Nasal cavity respiratory epithelium epithelial cell of viscerocranial mucosa (primary cell): Measurements from ENCODE around the gene SHCBP1L. TPM values are rescaled to one million over a fixed set of nuclear protein-coding genes. Genes with fewer than 3 reads are reported as not detected.

Experiments
- total RNA-seq: library from RNA; depleted of rRNA; stranded (reverse); fragments of >200 nt; gene quantifications from 2 replicates; pipeline ENCODE4 v1.2.3, GENCODE V29; 2014

Gene SHCBP1L
- total RNA-seq = not detected in 2 replicates

GRCh38 chr1:182952677-182953444, at the start of gene SHCBP1L:
Gene SHCBP1L, minus strand, starts transcription at chr1:182953166. Its CDS starts 33 bp downstream, at chr1:182953133.

Other genes with a start within 250 kb of the SHCBP1L start
- 3.8 and 19.7 TPM in 2 replicates for gene NPL, start 163.4 kb downstream of the SHCBP1L start, total RNA-seq
- 84.4 and 142 TPM in 2 replicates for gene DHX9, start 113.8 kb downstream of the SHCBP1L start, total RNA-seq
- gene LAMC1, start 70.3 kb upstream of the SHCBP1L start, total RNA-seq = 233 and 290 TPM in 2 replicates
- gene LAMC2, start 233.1 kb upstream of the SHCBP1L start, total RNA-seq = 1,196 and 2,227 TPM in 2 replicates